Nephron progenitor cell (in vitro differentiated cells): Measurements from ENCODE around the gene BABAM2.

Experiments
- DNase-seq: peaks from one replicate; pipeline ENCODE4 v3.0.0; 2021
- H3K27ac Mint-ChIP-seq: 2 replicates; pipeline ENCODE4 v1.8.0; 2021; ENCODE audit warnings: mild to moderate bottlenecking, moderate library complexity, mixed read lengths
- H3K27me3 Mint-ChIP-seq: 2 replicates; pipeline ENCODE4 v1.8.0; 2021; ENCODE audit warnings: mild to moderate bottlenecking, low read depth, mixed read lengths; ENCODE audit not compliant: poor library complexity
- H3K36me3 Mint-ChIP-seq: 2 replicates; pipeline ENCODE4 v1.8.0; 2021; ENCODE audit warnings: low read depth, mixed read lengths
- H3K4me1 Mint-ChIP-seq: 2 replicates; pipeline ENCODE4 v1.8.0; 2021; ENCODE audit warnings: mixed read lengths
- H3K4me3 Mint-ChIP-seq: 2 replicates; pipeline ENCODE4 v1.8.0; 2021; ENCODE audit warnings: mild to moderate bottlenecking, moderate library complexity, mixed read lengths
- H3K9me3 Mint-ChIP-seq: 2 replicates; pipeline ENCODE4 v1.8.0; 2021; ENCODE audit warnings: mild to moderate bottlenecking, moderate library complexity, mixed read lengths
- TF ChIP-seq, protein P1 (sequence below): fragments of 200-600 bp; sonication (generic); IDR thresholded peaks from 2 replicates; pipeline ENCODE4 v1.5.0; 2021; ENCODE audit warnings: antibody characterized with exemption

The BABAM2 gene

DNA sequence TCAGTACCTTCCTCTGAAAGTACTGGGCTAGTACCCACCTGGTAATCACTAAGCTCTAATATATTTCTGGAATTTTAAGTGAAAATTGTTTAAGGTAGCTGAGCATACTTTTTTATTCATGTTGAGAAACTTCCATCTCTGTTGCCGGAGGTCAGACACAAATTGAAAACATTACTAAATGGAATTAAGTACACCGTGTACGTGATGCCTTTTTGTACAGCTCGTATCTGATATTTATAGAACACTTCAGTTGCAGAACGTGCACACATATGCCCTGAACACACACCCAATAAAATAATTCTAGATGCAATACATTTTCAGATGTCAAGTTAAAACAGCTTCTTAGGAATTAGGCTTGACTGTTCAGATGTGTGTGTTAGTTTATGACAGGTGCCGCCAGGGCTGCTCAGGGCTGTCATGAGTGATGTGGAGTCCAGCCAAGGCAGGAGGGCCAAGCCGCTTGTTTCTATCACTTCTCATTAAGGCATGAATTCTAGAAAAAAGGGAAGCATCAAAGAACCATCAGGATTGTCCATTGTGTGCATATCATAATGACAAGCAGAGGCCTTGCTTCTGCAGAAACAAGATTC is 421.2 kb downstream of the BABAM2 start:
- TF ChIP-seq, protein P1, sequence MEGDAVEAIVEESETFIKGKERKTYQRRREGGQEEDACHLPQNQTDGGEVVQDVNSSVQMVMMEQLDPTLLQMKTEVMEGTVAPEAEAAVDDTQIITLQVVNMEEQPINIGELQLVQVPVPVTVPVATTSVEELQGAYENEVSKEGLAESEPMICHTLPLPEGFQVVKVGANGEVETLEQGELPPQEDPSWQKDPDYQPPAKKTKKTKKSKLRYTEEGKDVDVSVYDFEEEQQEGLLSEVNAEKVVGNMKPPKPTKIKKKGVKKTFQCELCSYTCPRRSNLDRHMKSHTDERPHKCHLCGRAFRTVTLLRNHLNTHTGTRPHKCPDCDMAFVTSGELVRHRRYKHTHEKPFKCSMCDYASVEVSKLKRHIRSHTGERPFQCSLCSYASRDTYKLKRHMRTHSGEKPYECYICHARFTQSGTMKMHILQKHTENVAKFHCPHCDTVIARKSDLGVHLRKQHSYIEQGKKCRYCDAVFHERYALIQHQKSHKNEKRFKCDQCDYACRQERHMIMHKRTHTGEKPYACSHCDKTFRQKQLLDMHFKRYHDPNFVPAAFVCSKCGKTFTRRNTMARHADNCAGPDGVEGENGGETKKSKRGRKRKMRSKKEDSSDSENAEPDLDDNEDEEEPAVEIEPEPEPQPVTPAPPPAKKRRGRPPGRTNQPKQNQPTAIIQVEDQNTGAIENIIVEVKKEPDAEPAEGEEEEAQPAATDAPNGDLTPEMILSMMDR: no peak
- Mint-ChIP-seq H3K9me3 (peaks cover 3% of the 10 kb centered on the region), H3K27ac (no peak overlapping the region), H3K4me3 (no peak overlapping the region), H3K4me1 (peaks cover 18% of the 10 kb centered on the region), H3K36me3 (peaks cover 38% of the 10 kb centered on the region), H3K27me3 (peaks cover 3% of the 10 kb centered on the region)
- no peak for DNase-seq

DNA sequence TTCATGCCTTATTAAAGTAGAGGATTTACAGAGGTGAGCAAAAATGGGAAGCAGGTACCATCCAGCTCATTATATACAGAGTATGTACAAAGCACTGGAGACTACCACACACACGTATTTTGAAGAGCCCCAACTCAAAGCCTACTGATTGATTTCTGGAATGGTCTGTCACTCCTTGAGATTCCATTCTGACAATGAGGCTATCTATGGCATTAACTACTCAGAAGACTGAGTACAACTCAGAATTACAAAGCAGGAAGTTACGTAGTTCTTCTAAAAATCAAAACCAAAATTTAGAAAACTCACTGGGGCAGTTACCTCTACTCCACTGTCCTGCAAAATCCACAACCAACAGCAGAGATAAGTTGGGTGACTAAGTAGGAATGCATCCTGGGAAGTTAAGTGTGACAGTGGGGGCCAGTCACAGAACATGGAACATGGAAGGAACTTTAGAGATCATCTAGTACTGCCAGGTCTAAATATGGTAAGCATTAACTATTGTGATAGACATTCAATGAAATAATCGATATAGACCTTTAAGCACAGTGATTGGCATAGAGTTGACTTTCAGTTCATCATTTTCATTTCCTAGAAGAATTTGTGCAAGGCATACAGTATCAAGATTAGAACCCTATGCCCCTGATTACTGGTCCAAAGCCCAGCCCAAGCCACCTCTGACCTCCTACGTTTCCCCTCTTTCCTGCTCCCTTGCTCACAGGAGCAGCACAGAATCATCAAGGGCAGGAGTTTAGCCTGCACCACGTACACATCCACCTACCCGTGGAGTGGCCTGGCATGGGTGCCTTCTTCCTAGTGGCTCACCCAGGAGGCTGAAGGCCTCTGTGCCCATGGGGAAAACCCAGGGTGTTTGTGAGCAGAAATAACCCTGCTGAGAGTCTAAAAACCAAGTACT is 422.0 kb downstream of the BABAM2 start:
- Mint-ChIP-seq H3K27ac (no peak overlapping the region), H3K27me3 (peaks cover 3% of the 10 kb centered on the region), H3K9me3 (no peaks in the 10 kb centered on the region)

DNA sequence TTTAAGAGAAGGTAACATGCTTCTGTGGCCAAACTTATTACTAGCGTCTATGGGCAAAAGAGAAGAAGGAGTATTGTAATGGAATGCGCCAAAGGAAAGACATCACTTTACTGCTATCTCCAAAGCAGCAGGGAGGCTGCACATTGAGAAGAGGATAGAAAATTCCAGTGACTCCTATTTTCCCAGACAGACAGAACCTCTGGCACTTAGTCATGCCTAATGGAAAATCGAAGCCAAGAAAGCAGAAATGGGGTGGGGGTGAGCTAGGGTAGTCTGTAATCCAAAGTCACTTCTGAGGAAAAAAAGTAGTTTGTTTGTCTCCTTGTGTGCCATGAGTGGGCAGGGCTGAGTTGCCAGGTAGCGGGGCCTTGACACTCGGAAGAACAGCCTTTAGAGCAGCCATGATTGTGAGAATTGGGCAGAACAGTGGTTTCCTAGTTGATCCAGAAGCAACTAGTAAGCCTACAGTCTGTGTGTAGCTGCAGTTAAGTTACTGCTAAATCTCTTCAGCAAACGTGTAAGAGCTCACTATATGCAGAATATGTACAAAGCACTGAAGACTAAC is 422.8 kb downstream of the BABAM2 start:
- no peak for DNase-seq
- TF ChIP-seq, protein P1: no peak
- Mint-ChIP-seq H3K36me3 (peaks cover 28% of the 10 kb centered on the region), H3K4me1 (peaks cover 18% of the 10 kb centered on the region), H3K4me3 (no peak overlapping the region), H3K27ac (no peak overlapping the region), H3K9me3 (no peaks in the 10 kb centered on the region), H3K27me3 (peaks cover 6% of the 10 kb centered on the region)

More for the DNA sequence above, 422.0 kb downstream of the BABAM2 start:
- peaks cover 35% of the 10 kb centered on the region for H3K36me3 Mint-ChIP-seq
- no peak for DNase-seq
- TF ChIP-seq, protein P1: no peak
- no peak overlapping the region for H3K4me3 Mint-ChIP-seq
- H3K4me1 Mint-ChIP-seq: peaks cover 18% of the 10 kb centered on the region

DNA sequence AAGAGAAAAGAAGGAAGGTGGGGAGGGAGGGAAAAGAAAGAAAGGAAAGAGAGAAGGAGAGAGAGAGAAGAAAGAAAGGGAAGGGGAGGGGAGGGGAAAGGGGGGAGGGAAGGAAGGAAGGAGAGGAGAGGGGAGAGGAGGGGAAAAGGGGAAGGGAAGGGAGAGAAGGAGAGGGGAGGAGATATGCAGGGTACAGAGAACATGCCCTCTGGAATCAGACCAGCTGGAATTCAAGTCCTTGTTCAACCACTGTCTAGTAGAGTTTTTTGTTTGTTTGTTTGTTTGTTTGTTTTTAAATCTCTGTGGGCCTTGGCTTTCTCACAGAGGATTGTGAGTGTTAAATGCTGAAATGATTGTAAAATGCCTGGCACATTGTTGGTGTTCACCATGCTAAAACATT is 424.4 kb downstream of the BABAM2 start:
- no peak for DNase-seq
- Mint-ChIP-seq H3K4me3 (no peak overlapping the region), H3K36me3 (peaks cover 11% of the 10 kb centered on the region), H3K9me3 (no peaks in the 10 kb centered on the region), H3K27me3 (peaks cover 2% of the 10 kb centered on the region), H3K4me1 (peaks cover 15% of the 10 kb centered on the region), H3K27ac (no peak overlapping the region)
- TF ChIP-seq, protein P1: no peak

DNA sequence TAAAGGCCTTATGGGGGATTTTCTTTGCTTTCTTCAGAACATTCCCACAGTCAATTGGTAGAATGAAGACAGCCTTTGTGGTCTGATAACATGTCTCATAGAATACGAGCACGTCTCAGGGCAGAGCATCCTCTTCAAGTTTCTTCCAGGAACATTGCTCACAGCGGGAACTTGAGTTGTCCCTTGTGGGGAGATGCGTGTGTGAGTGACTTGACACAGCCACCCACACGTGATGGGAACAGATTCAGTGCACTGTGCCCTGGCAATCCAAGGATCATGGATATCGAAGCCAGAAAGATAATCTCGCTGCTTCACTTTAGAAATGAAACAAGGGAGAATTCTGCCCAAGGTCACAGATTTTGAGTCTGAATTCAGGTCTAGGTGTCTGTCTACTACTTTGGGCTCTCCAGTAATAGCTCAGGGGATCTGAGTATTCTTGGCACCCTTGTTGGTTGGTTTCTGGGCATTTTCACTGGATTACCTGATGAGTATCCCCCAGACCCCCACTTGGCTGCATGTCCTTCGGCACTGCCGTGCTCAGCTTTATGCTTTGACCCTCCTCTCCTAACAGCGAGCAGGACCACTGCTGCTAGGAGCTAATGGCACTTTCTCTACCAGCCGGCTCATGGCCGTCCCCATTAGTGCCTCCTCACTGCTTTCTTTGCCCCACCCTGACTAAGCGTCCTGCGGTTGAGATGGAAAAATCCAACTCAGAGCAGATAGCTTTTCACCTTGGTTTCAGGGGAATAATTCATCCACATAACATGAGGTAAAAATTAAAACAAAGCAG is 426.2 kb downstream of the BABAM2 start:
- peaks cover 2% of the 10 kb centered on the region for H3K36me3 Mint-ChIP-seq
- no peaks in the 10 kb centered on the region for H3K9me3 Mint-ChIP-seq
- TF ChIP-seq, protein P1: no peak
- peaks cover 10% of the 10 kb centered on the region for H3K4me1 Mint-ChIP-seq
- H3K27me3 Mint-ChIP-seq: peaks cover 2% of the 10 kb centered on the region
- H3K4me3 Mint-ChIP-seq: no peak overlapping the region
- no peak overlapping the region for H3K27ac Mint-ChIP-seq
- DNase-seq: no peak
